ENCODE results near the gene KCP.

- no peak for TF ChIP-seq POLR2A (IDR thresholded peaks at IDR 0.05)
- no peak for TF ChIP-seq CTCF (IDR thresholded peaks at IDR 0.05)
Observed at GRCh38 chr7:128871050-128871449, 39.5 kb downstream of the KCP start.

Measured in uterus (tissue), 2 donors.